ENCODE measurements around the gene TMED6. TPM values are rescaled to one million over a fixed set of nuclear protein-coding genes. Genes with fewer than 3 reads are reported as not detected.

The TMED6 gene
- total and polyA plus RNA-seq, 2 of the 8 experiments (the other 6 are each of a cell fraction or from before 2014, with no cell fraction given) = not detected

DNA sequence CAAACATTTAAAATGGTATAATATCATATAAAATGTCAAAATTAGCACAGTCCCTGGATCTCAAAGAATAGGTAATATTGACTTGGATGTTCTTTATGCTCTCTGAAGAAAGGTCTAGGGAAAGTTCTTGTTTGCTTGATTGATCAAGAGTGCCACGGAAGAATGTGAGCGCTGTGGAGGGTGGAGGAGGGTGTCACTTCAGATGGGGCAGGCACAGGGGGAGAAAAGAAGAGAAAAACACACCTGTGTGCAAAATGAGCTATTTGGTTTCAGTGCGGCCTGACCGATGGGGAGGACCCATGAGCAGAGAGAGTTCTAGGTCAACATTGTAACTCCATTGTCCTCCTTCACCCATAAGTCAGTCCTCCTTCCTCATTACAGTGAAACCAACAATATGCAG, 49.3 kb downstream of the TMED6 start:
- Histone ChIP-seq H2BK5ac (ENCODE audit: low read depth, low read length) (no peak overlapping the region), H2BK120ac (replicated peaks; ENCODE audit: low read depth, low read length) (no peak overlapping the region), H3K4me1 (replicated peaks in 1 of 4; ENCODE audit: control insufficient read depth in 3 of 4, insufficient read depth in 4 of 4, low read length in 3 of 4) (no peaks in the 10 kb centered on the region), H3K27me3 (replicated peaks in 1 of 4; ENCODE audit: control insufficient read depth in 3 of 4, extremely low read depth in 1 of 4, insufficient read depth in 3 of 4, low read length in 3 of 4) (no peaks in the 10 kb centered on the region), H2BK12ac (ENCODE audit: low read depth, low read length) (no peak overlapping the region), H2BK20ac (ENCODE audit: low read length) (no peak overlapping the region), H3K18ac (ENCODE audit: extremely low read depth, low read length) (no peak overlapping the region), H3K4ac (replicated peaks; ENCODE audit: insufficient read length, low read depth, low read length) (no peak overlapping the region), H3K56ac (replicated peaks; ENCODE audit: insufficient read length, low read depth, low read length) (no peak overlapping the region), H3K79me1 (ENCODE audit: low read depth, low read length) (no peaks in the 10 kb centered on the region), H2BK15ac (ENCODE audit: low read length) (no peak overlapping the region), H3K9me3 (ENCODE audit: insufficient read depth in 2 of 2, low read depth in 1 of 2, low read length in 1 of 2) (no peaks in the 10 kb centered on the region), H3K23ac (ENCODE audit: insufficient read length) (no peak overlapping the region), H2AK5ac (ENCODE audit: low read depth, low read length) (no peak overlapping the region), H3K14ac (ENCODE audit: insufficient read length) (no peak overlapping the region), H2AFZ (ENCODE audit: low read length) (no peak overlapping the region), H3K4me2 (ENCODE audit: insufficient read depth in 1 of 2, low read depth in 2 of 2, low read length in 2 of 2) (no peak overlapping the region), H4K20me1 (replicated peaks in 1 of 2; ENCODE audit: control insufficient read depth in 1 of 2, insufficient read depth in 2 of 2, low read length in 2 of 2) (no peaks in the 10 kb centered on the region), H4K5ac (ENCODE audit: insufficient read length, low read depth, low read length) (no peak overlapping the region), H3K23me2 (ENCODE audit: low read depth, low read length) (no peaks in the 10 kb centered on the region), H3K36me3 (ENCODE audit: control insufficient read depth in 2 of 4, insufficient read depth in 4 of 4, low read length in 3 of 4) (peaks cover 0 to 15% (median 6%) of the 10 kb centered on the region in 4 experiments; a peak in 4 of 8 replicates), H4K91ac (replicated peaks; ENCODE audit: insufficient read length, low read length) (no peak overlapping the region), H3K4me3 (ENCODE audit: extremely low read depth in 1 of 4, insufficient read depth in 2 of 4, low read depth in 3 of 4, low read length in 4 of 4) (no peak overlapping the region), H3K79me2 (ENCODE audit: control insufficient read depth in 1 of 2, insufficient read depth in 2 of 2, low read length in 2 of 2) (no peaks in the 10 kb centered on the region), H4K8ac (ENCODE audit: extremely low read depth, insufficient read depth, low read length) (no peak overlapping the region), H3K27ac (ENCODE audit: low read depth, low read length) (no peak overlapping the region), H3K9ac (replicated peaks in 1 of 4; ENCODE audit: extremely low read depth in 1 of 4, low read depth in 3 of 4, low read length in 3 of 4) (no peak overlapping the region)
- CTCF ChIA-PET (ENCODE audit: partially characterized antibody) = interaction anchor here (0.7 to 1.7 kb wide), 3 partner anchors 14 to 232 kb away, joined by 3 to 6 read pairs (median 3); no protein-coding TSS in a partner anchor
- no peak for TF ChIP-seq GABPA (IDR thresholded peaks at IDR 0.05; ENCODE audit: borderline replicate concordance, insufficient read depth, low read length)
- no peak for TF ChIP-seq POU5F1 (IDR thresholded peaks at IDR 0.05; ENCODE audit: low read depth, low read length)
- TF ChIP-seq RAD21 (IDR thresholded peaks at IDR 0.05 in 1 of 2, conservative IDR thresholded peaks at IDR 0.05 in 1 of 2; ENCODE audit: low read depth in 2 of 2, low read length in 2 of 2) = no peak
- TF ChIP-seq SIRT6 (IDR thresholded peaks at IDR 0.05; ENCODE audit: low read length) = no peak
- TF ChIP-seq SRF (IDR thresholded peaks at IDR 0.05; ENCODE audit: low read depth, low read length) = no peak
- no peak for TF ChIP-seq EGR1 (IDR thresholded peaks at IDR 0.05; ENCODE audit: borderline replicate concordance, low read depth, low read length)
- TF ChIP-seq BACH1 (IDR thresholded peaks at IDR 0.05; ENCODE audit: low read length) = no peak
- TF ChIP-seq RBBP5 (IDR thresholded peaks at IDR 0.05; ENCODE audit: borderline replicate concordance, low read depth, low read length) = no peak
- POLR2A ChIA-PET (ENCODE audit: partially characterized antibody) = interaction anchor here (1.1 to 1.7 kb wide), 2 partner anchors 8 to 168 kb away, joined by 3 read pairs; no protein-coding TSS in a partner anchor
- DNase-seq (ENCODE audit: low read depth in 1 of 2, low spot score in 2 of 2) = no peak
- WGBS, 2 experiments (ENCODE audit: extremely low coverage in 1 of 2, insufficient coverage in 1 of 2, insufficient read length in 1 of 2, insufficient replicate concordance in 2 of 2, low coverage in 1 of 2, low lambda C conversion rate in 2 of 2, missing lambda C conversion rate in 1 of 2) = 95% methylated on average over 4 of the region's 4 CpGs; no CpG with 5 or more reads in 1 of the 2 experiments
- FAIRE-seq = no peak
